Measurements from ENCODE around the gene NINJ2.

GRCh38 chr12:697481-697880 lies 34.2 kb upstream of the NINJ2 start:
- TF ChIP-seq EP300 (IDR thresholded peaks at IDR 0.05; ENCODE audit: borderline replicate concordance in 1 of 2, low read depth in 1 of 2, low read length in 1 of 2) = no peak
- no peak for TF ChIP-seq TAF1 (IDR thresholded peaks at IDR 0.05; ENCODE audit: borderline replicate concordance, low read depth, low read length)
- no peak for TF ChIP-seq REST (IDR thresholded peaks at IDR 0.05; ENCODE audit: low read depth, low read length)
